SK-N-SH (cell line): ENCODE results near the gene TDRD9. TPM values are rescaled to one million over a fixed set of nuclear protein-coding genes. Genes with fewer than 3 reads are reported as not detected.

Experiments used
- CTCF ChIA-PET: fragments of 300-600, 350-600 bp; formaldehyde crosslinking; extraction: SDS; loops from one replicate; lab custom pipeline; 2021; lab: Yijun Ruan, JAX
- POLR2A ChIA-PET: fragments of 350-600 bp; sonication (Branson Sonifier 250); formaldehyde crosslinking; extraction: SDS; loops from one replicate; lab custom pipeline; 2020; ENCODE audit warnings: antibody characterized with exemption, inconsistent platforms; lab: Yijun Ruan, JAX
- DNase-seq: peaks from one replicate; pipeline ENCODE4 v3.0.0; 2012
- H2AFZ ChIP-seq: fragments of 200-600 bp; sonication (generic); 2 replicates; pipeline ENCODE4 v1.8.1; 2016; ENCODE audit warnings: antibody characterized with exemption, mild to moderate bottlenecking, low read depth
- H3F3A ChIP-seq: fragments of 200-600 bp; sonication (generic); replicated peaks from 2 replicates; pipeline ENCODE3; 2016; ENCODE audit warnings: antibody characterized with exemption, mild to moderate bottlenecking; ENCODE audit not compliant: insufficient read depth
- H3K27ac ChIP-seq, 2 experiments: fragments of 200-500 bp in 1 of 2; fragments of 200-600 bp in 1 of 2; sonication (Bioruptor generic) in 1 of 2; sonication (generic), shearing (Covaris generic) in 1 of 2; 2 replicates each; pipeline versions ENCODE4 v1.5.1 to v1.6.1; 2014 to 2016; ENCODE audit warnings: low read depth in 2 of 2, inconsistent platforms in 1 of 2, low read length in 1 of 2, mild to moderate bottlenecking in 1 of 2, mixed read lengths in 1 of 2
- H3K27me3 ChIP-seq: fragments of 200-600 bp; sonication (generic), shearing (Covaris generic); 2 replicates; pipeline ENCODE4 v1.6.1; 2016; ENCODE audit warnings: mixed run types; ENCODE audit not compliant: insufficient read depth
- H3K36me3 ChIP-seq, 2 experiments: fragments of 200-500 bp in 1 of 2; fragments of 200-600 bp in 1 of 2; sonication (Bioruptor generic) in 1 of 2; sonication (generic) in 1 of 2; replicated peaks in 1 of 2; 2 replicates each; pipeline versions ENCODE3 to v1.5.1; 2014 to 2016; ENCODE audit warnings: low read length in 1 of 2, mild to moderate bottlenecking in 1 of 2; ENCODE audit not compliant: insufficient read depth in 2 of 2, control insufficient read depth in 1 of 2
- H3K4me1 ChIP-seq, 2 experiments: fragments of 200-500 bp in 1 of 2; fragments of 200-600 bp in 1 of 2; sonication (Bioruptor generic) in 1 of 2; sonication (generic), shearing (Covaris generic) in 1 of 2; 2 replicates each; pipeline versions ENCODE4 v1.5.1 to v1.6.1; 2014 to 2016; ENCODE audit warnings: low read depth in 1 of 2, low read length in 1 of 2, mixed run types in 1 of 2; ENCODE audit not compliant: insufficient read depth in 2 of 2, control insufficient read depth in 1 of 2
- H3K4me2 ChIP-seq: fragments of 200-600 bp; sonication (generic), shearing (Covaris generic); 2 replicates; pipeline ENCODE4 v1.6.1; 2017; ENCODE audit warnings: mixed run types
- H3K4me3 ChIP-seq, 2 experiments: fragments of 200-500 bp in 1 of 2; fragments of 200-600 bp in 1 of 2; sonication (Bioruptor generic) in 1 of 2; sonication (generic), shearing (Covaris generic) in 1 of 2; 2 replicates each; pipeline versions ENCODE4 v1.5.1 to v1.8.1; 2014 to 2016; ENCODE audit warnings: low read depth in 2 of 2, inconsistent platforms in 1 of 2, low read length in 1 of 2, mild to moderate bottlenecking in 1 of 2, mixed read lengths in 1 of 2, moderate library complexity in 1 of 2
- H3K79me2 ChIP-seq: fragments of 200-600 bp; sonication (generic); 2 replicates; pipeline ENCODE4 v1.8.1; 2017; ENCODE audit warnings: mild to moderate bottlenecking; ENCODE audit not compliant: insufficient read depth
- H3K9ac ChIP-seq: fragments of 200-600 bp; sonication (generic); 2 replicates; pipeline ENCODE4 v1.6.1; 2017; ENCODE audit warnings: mixed run types
- H3K9me2 ChIP-seq: fragments of 200-600 bp; sonication (generic); 2 replicates; pipeline ENCODE4 v1.6.1; 2017; ENCODE audit warnings: mixed run types
- H3K9me3 ChIP-seq: fragments of 200-600 bp; sonication (generic); 2 replicates; pipeline ENCODE4 v1.6.1; 2017; ENCODE audit warnings: mixed run types, mild to moderate bottlenecking, moderate library complexity
- H4K20me1 ChIP-seq: fragments of 200-600 bp; sonication (generic); 2 replicates; pipeline ENCODE4 v1.6.1; 2017; ENCODE audit warnings: mild to moderate bottlenecking, mixed run types; ENCODE audit not compliant: insufficient read depth
- CHD2 ChIP-seq: fragments of 150-350 bp; IDR thresholded peaks from 2 replicates; pipeline ENCODE4 v1.6.1; 2018; ENCODE audit warnings: low read length; ENCODE audit not compliant: partially characterized antibody
- ELF1 ChIP-seq: IDR thresholded peaks from 2 replicates; pipeline ENCODE4 v1.4.0; 2012
- FOXJ3 ChIP-seq: sonication (generic); formaldehyde crosslinking; IDR thresholded peaks from 2 replicates; pipeline ENCODE4 v1.5.1; 2020; ENCODE audit warnings: mild to moderate bottlenecking, missing genetic modification reagents
- GABPA ChIP-seq: IDR thresholded peaks from 2 replicates; pipeline ENCODE4 v1.4.0; 2012; ENCODE audit warnings: low read depth, mild to moderate bottlenecking
- GATA2 ChIP-seq: sonication (generic); formaldehyde crosslinking; IDR thresholded peaks from 2 replicates; pipeline ENCODE4 v1.5.0; 2020; ENCODE audit warnings: mild to moderate bottlenecking, missing genetic modification reagents
- JUND ChIP-seq: IDR thresholded peaks from 2 replicates; pipeline ENCODE4 v1.4.0; 2012
- MAX ChIP-seq: IDR thresholded peaks from 2 replicates; pipeline ENCODE4 v1.4.0; 2012; ENCODE audit warnings: low read depth
- POLR2AphosphoS5 ChIP-seq: IDR thresholded peaks from 2 replicates; pipeline ENCODE4 v1.6.1; 2012; ENCODE audit warnings: low read depth, low read length
- RAD21 ChIP-seq: IDR thresholded peaks from 2 replicates; pipeline ENCODE4 v1.6.1; 2012; ENCODE audit warnings: mild to moderate bottlenecking, low read length
- RCOR1 ChIP-seq: fragments of 150-350 bp; IDR thresholded peaks from 2 replicates; pipeline ENCODE4 v1.6.1; 2017; ENCODE audit warnings: antibody characterized with exemption, low read length
- REST ChIP-seq: IDR thresholded peaks from 2 replicates; pipeline ENCODE4 v1.6.1; 2012; ENCODE audit warnings: mild to moderate bottlenecking, low read depth, low read length, moderate library complexity
- RFX5 ChIP-seq: IDR thresholded peaks from 2 replicates; pipeline ENCODE4 v1.6.1; 2012; ENCODE audit warnings: mild to moderate bottlenecking, improper control_type of control experiment, low read length
- RXRA ChIP-seq: IDR thresholded peaks from 2 replicates; pipeline ENCODE4 v1.4.0; 2012; ENCODE audit warnings: low read depth, mild to moderate bottlenecking, borderline replicate concordance
- SMC3 ChIP-seq: IDR thresholded peaks from 2 replicates; pipeline ENCODE4 v1.6.1; 2012; ENCODE audit warnings: low read depth, low read length, improper control_type of control experiment
- TAF1 ChIP-seq: IDR thresholded peaks from 2 replicates; pipeline ENCODE4 v1.6.1; 2012; ENCODE audit warnings: low read depth, mild to moderate bottlenecking, low read length, moderate library complexity, borderline replicate concordance
- TCF12 ChIP-seq: IDR thresholded peaks from 2 replicates; pipeline ENCODE4 v1.4.0; 2012
- WGBS: methylation state at CpG from one replicate; pipeline ENCODE4 v1.1.6; 2017; ENCODE audit warnings: low lambda C conversion rate; 5-methylcytosine and 5-hydroxymethylcytosine counted together
- polyA plus RNA-seq, 3 experiments: library from polyadenylated mRNA; depleted of rRNA; stranded (reverse); fragments of >200 nt; gene quantifications; 2 replicates each; pipeline ENCODE4 v1.2.3, GENCODE V29; 2012

Gene TDRD9
- polyA plus RNA-seq, 1 of the 3 experiments (the other 2 are of a cell fraction) = not detected

GRCh38 chr14:103927566-103927965 is 690 bp upstream of the TDRD9 start:
- no peaks in the 10 kb centered on the region for H3K9me3 ChIP-seq
- TF ChIP-seq RCOR1 (no peak), REST (no peak), CHD2 (no peak), ELF1 (no peak)
- TF ChIP-seq, all 33 proteins: peak for 0
- no peak overlapping the region for H3K4me2 ChIP-seq
- 75% methylated on average over 14 of the region's 18 CpGs for WGBS
- no peaks in the 10 kb centered on the region for H3K36me3 ChIP-seq
- no peaks in the 10 kb centered on the region for H4K20me1 ChIP-seq
- ChIA-PET POLR2A (no interaction called here), CTCF (interaction anchor here (0.9 kb wide), 1 partner anchor 110 kb away, joined by 3 read pairs; no protein-coding TSS in a partner anchor)
- no peaks in the 10 kb centered on the region for H3K27me3 ChIP-seq
- no peak overlapping the region for H3K4me3 ChIP-seq
- no peaks in the 10 kb centered on the region for H3F3A ChIP-seq
- no peak overlapping the region for H3K9ac ChIP-seq
- no peak for DNase-seq
- H3K27ac ChIP-seq = no peak overlapping the region
- H3K79me2 ChIP-seq = no peaks in the 10 kb centered on the region
- no peak overlapping the region for H2AFZ ChIP-seq
- no peaks in the 10 kb centered on the region for H3K9me2 ChIP-seq
- H3K4me1 ChIP-seq = no peaks in the 10 kb centered on the region; a peak in 1 of 4 replicates

GRCh38 chr14:103930051-103930604 is 1.9 kb downstream of the TDRD9 start:
- no peak overlapping the region for H2AFZ ChIP-seq
- H4K20me1 ChIP-seq = no peaks in the 10 kb centered on the region
- H3K27ac ChIP-seq = no peak overlapping the region
- no peak overlapping the region for H3K4me3 ChIP-seq
- ChIA-PET POLR2A (no interaction called here), CTCF (interaction anchor here (0.6 kb wide), 1 partner anchor 357 kb away, joined by 3 read pairs; no protein-coding TSS in a partner anchor)
- no peak for TF ChIP-seq TAF1
- TF ChIP-seq MAX = no peak
- no peak for TF ChIP-seq TCF12
- TF ChIP-seq RFX5 = no peak
- no peak for TF ChIP-seq JUND
- no peak for TF ChIP-seq RXRA
- TF ChIP-seq SMC3 = no peak
- no peak for TF ChIP-seq RAD21
- TF ChIP-seq GATA2 (CRISPR knock-in tag) = no peak
- TF ChIP-seq GABPA = no peak
- no peak for TF ChIP-seq POLR2AphosphoS5
- no peak for TF ChIP-seq FOXJ3
- H3K4me2 ChIP-seq = no peak overlapping the region
- DNase-seq = no peak
- no peaks in the 10 kb centered on the region for H3K79me2 ChIP-seq
- 76% methylated on average over 14 of the region's 14 CpGs for WGBS
- H3K9ac ChIP-seq = no peak overlapping the region
- no peaks in the 10 kb centered on the region for H3F3A ChIP-seq
- H3K36me3 ChIP-seq = no peaks in the 10 kb centered on the region
- H3K4me1 ChIP-seq = no peaks in the 10 kb centered on the region
- H3K9me2 ChIP-seq = no peaks in the 10 kb centered on the region
- H3K27me3 ChIP-seq = no peaks in the 10 kb centered on the region
- no peaks in the 10 kb centered on the region for H3K9me3 ChIP-seq
